Calu3 (cell line): ENCODE data around the gene REG3G. TPM values are rescaled to one million over a fixed set of nuclear protein-coding genes. Genes with fewer than 3 reads are reported as not detected.

Source experiments
- BruUV-seq: library from RNA; stranded (reverse); fragments of 400-500 nt; replicated peaks from 2 replicates; lab custom pipeline; 2021; lab: Mats Ljungman, UMichigan
- CTCF ChIA-PET: fragments of 300-600 bp; sonication (Branson Sonifier 250); formaldehyde crosslinking; loops from one replicate; lab custom pipeline; 2022; ENCODE audit warnings: antibody characterized with exemption; lab: Charles Lee
- DNase-seq: peaks from one replicate; pipeline ENCODE4 v3.0.0; 2022
- H3K27ac Mint-ChIP-seq: one replicate; pipeline ENCODE4 v1.8.0; 2022; ENCODE audit warnings: mixed read lengths; ENCODE audit not compliant: unreplicated experiment
- H3K27me3 Mint-ChIP-seq: one replicate; pipeline ENCODE4 v1.8.0; 2022; ENCODE audit warnings: mixed read lengths; ENCODE audit not compliant: unreplicated experiment
- H3K36me3 Mint-ChIP-seq: one replicate; pipeline ENCODE4 v1.8.0; 2022; ENCODE audit warnings: mild to moderate bottlenecking, moderate library complexity, mixed read lengths; ENCODE audit not compliant: insufficient read depth, unreplicated experiment
- H3K4me1 Mint-ChIP-seq: one replicate; pipeline ENCODE4 v1.8.0; 2022; ENCODE audit warnings: mild to moderate bottlenecking, low read depth, mixed read lengths; ENCODE audit not compliant: unreplicated experiment
- H3K4me3 Mint-ChIP-seq: one replicate; pipeline ENCODE4 v1.8.0; 2022; ENCODE audit warnings: mild to moderate bottlenecking, low read depth, moderate library complexity, mixed read lengths; ENCODE audit not compliant: unreplicated experiment
- H3K9me3 Mint-ChIP-seq: one replicate; pipeline ENCODE4 v1.8.0; 2022; ENCODE audit warnings: low read depth, mixed read lengths; ENCODE audit not compliant: unreplicated experiment
- intact Hi-C: fragments of 100-400 bp; cut with micrococcal nuclease; formaldehyde crosslinking; loops from one replicate; pipeline ENCODE4 v1.10.0; 2022; ENCODE audit not compliant: unreplicated experiment
- total RNA-seq: library from RNA; stranded (reverse); gene quantifications from 2 replicates; pipeline ENCODE4 v1.2.3, GENCODE V29; 2022
- TF ChIP-seq, protein P1 (sequence below): fragments of 200-600 bp; IDR thresholded peaks from one replicate; pipeline ENCODE4 v1.8.0; 2022; ENCODE audit warnings: antibody characterized with exemption; ENCODE audit not compliant: unreplicated experiment

REG3G gene
- total RNA-seq, 1 experiment from 2014 or later = not detected

DNA sequence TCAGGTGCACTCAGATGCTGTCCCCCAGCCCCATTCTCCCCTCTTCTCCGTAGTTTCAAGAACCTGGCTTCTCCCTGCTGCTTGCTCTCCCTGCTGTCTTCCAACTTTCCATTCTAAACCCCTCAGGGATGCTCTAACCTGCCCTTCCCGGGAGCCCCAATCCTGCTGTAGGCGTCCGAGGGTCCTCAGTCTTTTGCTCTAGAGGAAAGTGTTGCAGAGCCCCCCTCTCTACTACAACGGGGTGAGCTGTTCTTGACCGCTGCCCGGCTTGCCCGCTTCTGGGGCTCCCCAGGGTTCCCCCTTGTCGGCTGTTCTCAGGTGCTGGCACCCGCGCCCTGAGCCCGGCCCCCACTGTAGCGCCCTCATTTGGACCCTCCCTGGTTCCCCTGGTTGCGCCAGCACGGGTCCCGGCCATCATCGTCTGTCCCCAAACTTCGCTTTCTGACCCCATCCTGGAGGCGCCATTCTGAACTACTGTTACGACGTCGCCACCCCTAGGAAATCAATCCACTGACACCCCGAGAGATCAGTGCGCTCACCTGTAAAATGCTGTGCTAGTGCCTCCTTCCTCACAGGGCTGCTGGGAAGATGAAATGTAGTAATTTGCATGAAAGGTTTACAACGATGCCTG is 31.9 kb upstream of the REG3G start:
- BruUV-seq = no TSS peak
- Mint-ChIP-seq H3K4me1 (no peaks in the 10 kb centered on the region), H3K36me3 (no peaks in the 10 kb centered on the region), H3K27ac (no peak overlapping the region), H3K9me3 (peaks cover 11% of the 10 kb centered on the region), H3K27me3 (no peaks in the 10 kb centered on the region), H3K4me3 (no peak overlapping the region)
- no peak for DNase-seq
- TF ChIP-seq, protein P1, sequence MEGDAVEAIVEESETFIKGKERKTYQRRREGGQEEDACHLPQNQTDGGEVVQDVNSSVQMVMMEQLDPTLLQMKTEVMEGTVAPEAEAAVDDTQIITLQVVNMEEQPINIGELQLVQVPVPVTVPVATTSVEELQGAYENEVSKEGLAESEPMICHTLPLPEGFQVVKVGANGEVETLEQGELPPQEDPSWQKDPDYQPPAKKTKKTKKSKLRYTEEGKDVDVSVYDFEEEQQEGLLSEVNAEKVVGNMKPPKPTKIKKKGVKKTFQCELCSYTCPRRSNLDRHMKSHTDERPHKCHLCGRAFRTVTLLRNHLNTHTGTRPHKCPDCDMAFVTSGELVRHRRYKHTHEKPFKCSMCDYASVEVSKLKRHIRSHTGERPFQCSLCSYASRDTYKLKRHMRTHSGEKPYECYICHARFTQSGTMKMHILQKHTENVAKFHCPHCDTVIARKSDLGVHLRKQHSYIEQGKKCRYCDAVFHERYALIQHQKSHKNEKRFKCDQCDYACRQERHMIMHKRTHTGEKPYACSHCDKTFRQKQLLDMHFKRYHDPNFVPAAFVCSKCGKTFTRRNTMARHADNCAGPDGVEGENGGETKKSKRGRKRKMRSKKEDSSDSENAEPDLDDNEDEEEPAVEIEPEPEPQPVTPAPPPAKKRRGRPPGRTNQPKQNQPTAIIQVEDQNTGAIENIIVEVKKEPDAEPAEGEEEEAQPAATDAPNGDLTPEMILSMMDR = no peak
- CTCF ChIA-PET = no interaction called here
- intact Hi-C loops = no loop called here

DNA sequence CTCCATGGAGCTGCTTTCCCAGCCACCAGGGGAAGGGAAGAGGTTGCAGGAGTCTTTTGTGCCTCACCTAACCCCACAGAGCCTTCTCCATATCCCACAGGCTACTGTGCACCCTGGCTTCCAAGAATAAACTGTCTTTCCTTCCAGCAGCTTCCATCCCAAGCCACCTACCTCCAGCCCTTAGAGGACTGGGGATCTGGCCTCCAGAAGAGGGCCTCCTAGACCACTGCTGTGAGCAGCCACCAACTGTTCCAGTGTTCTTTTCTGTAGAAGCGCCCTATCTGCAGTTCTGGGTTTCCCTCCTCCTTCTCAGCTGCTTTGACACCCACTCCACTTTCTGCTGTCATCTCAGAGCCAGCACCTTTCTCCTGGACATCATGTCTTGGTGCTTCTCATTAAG is 30.7 kb upstream of the REG3G start:
- no TSS peak for BruUV-seq
- CTCF ChIA-PET = no interaction called here
- Mint-ChIP-seq H3K4me1 (no peaks in the 10 kb centered on the region), H3K27me3 (no peaks in the 10 kb centered on the region), H3K27ac (no peak overlapping the region), H3K36me3 (no peaks in the 10 kb centered on the region), H3K9me3 (peaks cover 11% of the 10 kb centered on the region), H3K4me3 (no peak overlapping the region)
- TF ChIP-seq, protein P1 = no peak
- intact Hi-C loops = no loop called here
- DNase-seq = no peak

DNA sequence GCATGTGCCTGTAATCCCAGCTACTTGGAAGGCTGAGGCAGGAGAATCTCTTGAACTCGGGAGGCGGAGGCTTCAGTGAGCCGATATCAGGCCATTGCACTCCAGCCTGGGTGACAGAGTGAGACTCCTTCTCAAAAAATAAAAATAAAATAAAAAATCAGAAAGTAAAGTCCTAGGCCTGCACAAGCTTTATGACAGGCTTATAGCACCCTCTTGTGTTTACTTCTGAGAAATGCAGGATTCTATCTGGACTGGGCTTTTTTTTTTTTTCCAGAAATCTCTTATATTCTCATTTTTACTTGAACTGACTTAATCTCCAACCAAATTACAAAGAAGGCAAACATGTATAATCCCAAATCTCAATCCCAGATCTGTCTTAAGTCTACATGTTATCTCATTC is 26.1 kb upstream of the REG3G start:
- DNase-seq = no peak
- intact Hi-C loops = no loop called here
- H3K4me3 Mint-ChIP-seq = no peak overlapping the region
- no peaks in the 10 kb centered on the region for H3K27me3 Mint-ChIP-seq
- no peak overlapping the region for H3K27ac Mint-ChIP-seq
- peaks cover under 1% of the 10 kb centered on the region for H3K9me3 Mint-ChIP-seq
- CTCF ChIA-PET = interaction anchor here (0.6 kb wide), 1 partner anchor 313 kb away, joined by 3 read pairs; no protein-coding TSS in a partner anchor
- H3K4me1 Mint-ChIP-seq = no peaks in the 10 kb centered on the region
- no peaks in the 10 kb centered on the region for H3K36me3 Mint-ChIP-seq
- no TSS peak for BruUV-seq
- TF ChIP-seq, protein P1 = no peak

GRCh38 chr2:79000008-79000576 is 25.4 kb upstream of the REG3G start:
- Mint-ChIP-seq H3K9me3 (no peaks in the 10 kb centered on the region), H3K27ac (no peak overlapping the region), H3K27me3 (no peaks in the 10 kb centered on the region), H3K36me3 (no peaks in the 10 kb centered on the region), H3K4me1 (no peaks in the 10 kb centered on the region), H3K4me3 (no peak overlapping the region)
- TF ChIP-seq, protein P1 = no peak
- DNase-seq = no peak
- intact Hi-C loops = no loop called here
- CTCF ChIA-PET = no interaction called here
- no TSS peak for BruUV-seq
